Measurements from ENCODE around the gene ACR.

DNA sequence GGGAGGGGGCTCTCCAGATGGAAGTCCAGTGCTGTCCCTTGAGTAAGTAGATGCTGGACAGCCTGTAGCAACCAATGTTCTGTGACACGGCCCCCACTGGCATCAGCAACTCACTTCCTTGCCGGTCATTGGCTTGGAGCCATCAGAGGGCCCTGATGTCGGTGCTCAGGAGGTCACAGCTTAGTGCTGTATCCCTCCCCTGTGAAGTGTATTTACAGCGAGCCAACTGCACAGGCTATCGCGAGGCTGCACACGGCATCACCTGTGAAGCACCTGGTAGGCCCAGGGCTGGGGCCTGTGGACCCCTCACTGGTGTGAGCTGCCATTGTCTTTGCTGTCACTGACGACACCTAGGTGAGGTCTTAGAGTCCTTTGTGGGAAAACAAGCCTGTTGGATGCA lies 13.4 kb upstream of the ACR start:
- TF ChIP-seq, protein P1, sequence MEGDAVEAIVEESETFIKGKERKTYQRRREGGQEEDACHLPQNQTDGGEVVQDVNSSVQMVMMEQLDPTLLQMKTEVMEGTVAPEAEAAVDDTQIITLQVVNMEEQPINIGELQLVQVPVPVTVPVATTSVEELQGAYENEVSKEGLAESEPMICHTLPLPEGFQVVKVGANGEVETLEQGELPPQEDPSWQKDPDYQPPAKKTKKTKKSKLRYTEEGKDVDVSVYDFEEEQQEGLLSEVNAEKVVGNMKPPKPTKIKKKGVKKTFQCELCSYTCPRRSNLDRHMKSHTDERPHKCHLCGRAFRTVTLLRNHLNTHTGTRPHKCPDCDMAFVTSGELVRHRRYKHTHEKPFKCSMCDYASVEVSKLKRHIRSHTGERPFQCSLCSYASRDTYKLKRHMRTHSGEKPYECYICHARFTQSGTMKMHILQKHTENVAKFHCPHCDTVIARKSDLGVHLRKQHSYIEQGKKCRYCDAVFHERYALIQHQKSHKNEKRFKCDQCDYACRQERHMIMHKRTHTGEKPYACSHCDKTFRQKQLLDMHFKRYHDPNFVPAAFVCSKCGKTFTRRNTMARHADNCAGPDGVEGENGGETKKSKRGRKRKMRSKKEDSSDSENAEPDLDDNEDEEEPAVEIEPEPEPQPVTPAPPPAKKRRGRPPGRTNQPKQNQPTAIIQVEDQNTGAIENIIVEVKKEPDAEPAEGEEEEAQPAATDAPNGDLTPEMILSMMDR (IDR thresholded peaks at IDR 0.05) = no peak
- TF ChIP-seq POLR2AphosphoS5 (IDR thresholded peaks at IDR 0.05) (no peak), POLR2A (IDR thresholded peaks at IDR 0.05) (no peak)
